Measurements from ENCODE around the gene RARS1.

DNA sequence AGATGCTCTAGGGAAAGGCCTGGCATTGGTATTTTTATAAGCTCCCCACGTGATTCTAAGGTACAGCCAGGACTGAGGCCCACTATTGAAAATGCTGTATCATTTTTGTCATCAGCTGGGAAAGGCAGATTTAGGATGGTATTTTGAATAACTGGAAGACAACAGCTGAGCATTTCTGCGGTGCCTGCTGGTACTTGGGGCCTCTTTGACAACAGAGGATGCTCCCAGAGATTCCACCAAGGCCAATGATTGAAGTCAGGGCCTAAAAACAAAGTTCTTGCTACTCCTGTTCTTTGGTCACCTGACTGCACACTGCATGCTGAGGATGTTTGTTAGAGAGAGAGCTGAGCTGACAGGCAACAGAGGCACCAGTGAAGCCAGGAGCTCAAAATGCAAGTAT lies 50.9 kb downstream of the RARS1 start:
- TF ChIP-seq CTCF (IDR thresholded peaks at IDR 0.05; ENCODE audit: poor library complexity) (no peak), EZH2phosphoT487 (IDR thresholded peaks at IDR 0.05; ENCODE audit: low read depth, severe bottlenecking, unreplicated experiment) (no peak), EZH2 (IDR thresholded peaks at IDR 0.05; ENCODE audit: borderline replicate concordance) (no peak)
